Skeletal muscle satellite cell (primary cell): ENCODE measurements around the gene DNAAF5.

Experiments
- H3K27me3 ChIP-seq: 2 replicates; pipeline ENCODE4 v1.7.0; 2013; ENCODE audit warnings: low read length; ENCODE audit not compliant: control insufficient read depth, insufficient read depth
- H3K36me3 ChIP-seq: 2 replicates; pipeline ENCODE4 v1.7.0; 2013; ENCODE audit warnings: mild to moderate bottlenecking, control low read depth, low read length; ENCODE audit not compliant: insufficient read depth
- H3K4me1 ChIP-seq: 2 replicates; pipeline ENCODE4 v1.7.0; 2013; ENCODE audit warnings: low read length; ENCODE audit not compliant: control insufficient read depth, insufficient read depth
- H3K4me2 ChIP-seq: 2 replicates; pipeline ENCODE4 v1.7.0; 2013; ENCODE audit warnings: mild to moderate bottlenecking, low read length
- H3K4me3 ChIP-seq: 2 replicates; pipeline ENCODE4 v1.7.0; 2013; ENCODE audit warnings: low read length
- H3K9ac ChIP-seq: 2 replicates; pipeline ENCODE4 v1.7.0; 2013; ENCODE audit warnings: mild to moderate bottlenecking, low read depth, low read length, moderate library complexity
- H3K9me3 ChIP-seq: replicated peaks from 2 replicates; pipeline ENCODE4 v1.7.0; 2013; ENCODE audit warnings: mild to moderate bottlenecking, control low read depth, low read length

DNAAF5 gene

GRCh38 chr7:711093-711921, 15.2 kb upstream of the DNAAF5 start:
- no peaks in the 10 kb centered on the region for H3K9me3 ChIP-seq
- peaks cover 3% of the 10 kb centered on the region for H3K36me3 ChIP-seq
- H3K27me3 ChIP-seq = no peaks in the 10 kb centered on the region
- H3K4me1 ChIP-seq = no peaks in the 10 kb centered on the region
- peak overlapping the region; percentile 74 for H3K4me2 ChIP-seq
- H3K4me3 ChIP-seq = no peak overlapping the region
- H3K9ac ChIP-seq = no peak overlapping the region

GRCh38 chr7:711922-712380, 14.5 kb upstream of the DNAAF5 start:
- peak overlapping the region; percentile 50 for H3K9ac ChIP-seq
- peak overlapping the region; percentile 67 for H3K4me3 ChIP-seq
- H3K4me2 ChIP-seq = peak overlapping the region; percentile 74

GRCh38 chr7:712381-713138, 13.9 kb upstream of the DNAAF5 start:
- Histone ChIP-seq H3K27me3 (no peaks in the 10 kb centered on the region), H3K9ac (peak overlapping the region; percentile 50), H3K4me2 (peak overlapping the region; percentile 74), H3K36me3 (peaks cover 3% of the 10 kb centered on the region), H3K4me1 (no peaks in the 10 kb centered on the region), H3K4me3 (peak overlapping the region; percentile 67), H3K9me3 (no peaks in the 10 kb centered on the region)

More at GRCh38 chr7:711922-712380, 14.5 kb upstream of the DNAAF5 start:
- Histone ChIP-seq H3K4me1 (no peaks in the 10 kb centered on the region), H3K36me3 (peaks cover 3% of the 10 kb centered on the region), H3K27me3 (no peaks in the 10 kb centered on the region), H3K9me3 (no peaks in the 10 kb centered on the region)

GRCh38 chr7:713139-713457, 13.4 kb upstream of the DNAAF5 start:
- no peaks in the 10 kb centered on the region for H3K27me3 ChIP-seq
- peaks cover 3% of the 10 kb centered on the region for H3K36me3 ChIP-seq
- no peak overlapping the region for H3K9ac ChIP-seq
- H3K4me2 ChIP-seq = peak overlapping the region; percentile 41
- H3K9me3 ChIP-seq = no peaks in the 10 kb centered on the region
- no peak overlapping the region for H3K4me3 ChIP-seq
- H3K4me1 ChIP-seq = no peaks in the 10 kb centered on the region

- Histone ChIP-seq H3K9ac (no peak overlapping the region), H3K9me3 (no peaks in the 10 kb centered on the region), H3K36me3 (peaks cover 3% of the 10 kb centered on the region), H3K27me3 (no peaks in the 10 kb centered on the region), H3K4me3 (no peak overlapping the region), H3K4me2 (no peak overlapping the region), H3K4me1 (no peaks in the 10 kb centered on the region)
Measured at GRCh38 chr7:713488-714230, 12.8 kb upstream of the DNAAF5 start.

GRCh38 chr7:714251-714671, 12.2 kb upstream of the DNAAF5 start:
- no peak overlapping the region for H3K9ac ChIP-seq
- no peaks in the 10 kb centered on the region for H3K27me3 ChIP-seq
- no peak overlapping the region for H3K4me3 ChIP-seq
- no peak overlapping the region for H3K4me2 ChIP-seq
- no peaks in the 10 kb centered on the region for H3K4me1 ChIP-seq
- no peaks in the 10 kb centered on the region for H3K9me3 ChIP-seq
- H3K36me3 ChIP-seq = peaks cover 3% of the 10 kb centered on the region

GRCh38 chr7:716222-716621, 10.3 kb upstream of the DNAAF5 start:
- Histone ChIP-seq H3K4me2 (no peak overlapping the region), H3K9me3 (no peaks in the 10 kb centered on the region), H3K27me3 (no peaks in the 10 kb centered on the region), H3K36me3 (no peaks in the 10 kb centered on the region), H3K4me3 (no peak overlapping the region), H3K4me1 (no peaks in the 10 kb centered on the region), H3K9ac (no peak overlapping the region)

- H3K4me1 ChIP-seq = no peaks in the 10 kb centered on the region
- H3K9ac ChIP-seq = no peak overlapping the region
- H3K27me3 ChIP-seq = no peaks in the 10 kb centered on the region
- no peak overlapping the region for H3K4me3 ChIP-seq
- no peaks in the 10 kb centered on the region for H3K36me3 ChIP-seq
- H3K9me3 ChIP-seq = no peaks in the 10 kb centered on the region
- H3K4me2 ChIP-seq = no peak overlapping the region
Measured at GRCh38 chr7:716636-717035, 9.9 kb upstream of the DNAAF5 start.

- Histone ChIP-seq H3K4me2 (no peak overlapping the region), H3K27me3 (no peaks in the 10 kb centered on the region), H3K4me1 (peaks cover 13% of the 10 kb centered on the region), H3K9ac (no peak overlapping the region), H3K4me3 (no peak overlapping the region), H3K36me3 (peaks cover 3% of the 10 kb centered on the region), H3K9me3 (no peaks in the 10 kb centered on the region)
Measured at GRCh38 chr7:721619-722248, 4.8 kb upstream of the DNAAF5 start.

GRCh38 chr7:723541-723940, 3.0 kb upstream of the DNAAF5 start:
- H3K4me3 ChIP-seq = no peak overlapping the region
- H3K4me2 ChIP-seq = no peak overlapping the region

GRCh38 chr7:724298-724697, 2.2 kb upstream of the DNAAF5 start:
- H3K9me3 ChIP-seq = no peaks in the 10 kb centered on the region
- no peak overlapping the region for H3K4me3 ChIP-seq
- no peaks in the 10 kb centered on the region for H3K27me3 ChIP-seq
- H3K4me2 ChIP-seq = no peak overlapping the region
- peaks cover 21% of the 10 kb centered on the region for H3K4me1 ChIP-seq
- no peak overlapping the region for H3K9ac ChIP-seq
- H3K36me3 ChIP-seq = peaks cover 5% of the 10 kb centered on the region

More at GRCh38 chr7:723541-723940, 3.0 kb upstream of the DNAAF5 start:
- Histone ChIP-seq H3K9me3 (no peaks in the 10 kb centered on the region), H3K27me3 (no peaks in the 10 kb centered on the region), H3K4me1 (peaks cover 21% of the 10 kb centered on the region), H3K9ac (no peak overlapping the region), H3K36me3 (peaks cover 3% of the 10 kb centered on the region)
